Effector CD8-positive, alpha-beta T cell (primary cell): ENCODE data around the gene UPK3B.
"Not testable (repeated sequence)": the region's sequence is repeated elsewhere in the genome, so short reads cannot be mapped to it uniquely, and the experiment has no call there.

Experiments used
- DNase-seq: peaks from one replicate; lab custom pipeline; 2025; lab: John Stamatoyannopoulos, UW
- total RNA-seq, 4 experiments: gene quantifications; one replicate each; lab custom pipeline; 2026; lab: John Stamatoyannopoulos, UW

UPK3B gene
- total RNA-seq, result 0.19 to 3.8 (median 2.0) reads per million in 4 experiments

GRCh38 chr7:76509931-76510877, at the start of gene UPK3B:
TSS of gene UPK3B (plus strand) at chr7:76510552. CDS start at chr7:76510653, 101 bp downstream.
- DNase-seq, result no peak

GRCh38 chr7:76460767-76461166, 49.6 kb upstream of the UPK3B start:
- DNase-seq, result not testable (repeated sequence)

GRCh38 chr7:76461464-76462101, 48.8 kb upstream of the UPK3B start, which contains the start of gene DTX2:
TSS of gene DTX2 (plus strand) at chr7:76461709. CDS start at chr7:76480510, 18,801 bp downstream.
- DNase-seq, result not testable (repeated sequence)

GRCh38 chr7:76462271-76462882, 48.0 kb upstream of the UPK3B start:
- not testable (repeated sequence) for DNase-seq

- not testable (repeated sequence) for DNase-seq
Observed at GRCh38 chr7:76464959-76465358, 45.4 kb upstream of the UPK3B start.

GRCh38 chr7:76465950-76466349, 44.4 kb upstream of the UPK3B start:
- not testable (repeated sequence) for DNase-seq

- not testable (repeated sequence) for DNase-seq
Observed at GRCh38 chr7:76467743-76468404, 42.5 kb upstream of the UPK3B start.

- not testable (repeated sequence) for DNase-seq
Observed at GRCh38 chr7:76471556-76472221, 38.7 kb upstream of the UPK3B start.

GRCh38 chr7:76473097-76473496, 37.3 kb upstream of the UPK3B start:
- not testable (repeated sequence) for DNase-seq

GRCh38 chr7:76476280-76476679, 34.1 kb upstream of the UPK3B start:
- not testable (repeated sequence) for DNase-seq

- not testable (repeated sequence) for DNase-seq
Observed at GRCh38 chr7:76476742-76477474, 33.4 kb upstream of the UPK3B start.

GRCh38 chr7:76479628-76480027, 30.7 kb upstream of the UPK3B start:
- DNase-seq, result not testable (repeated sequence)

GRCh38 chr7:76480403-76481253, 29.7 kb upstream of the UPK3B start:
- DNase-seq, result not testable (repeated sequence)

- DNase-seq, result not testable (repeated sequence)
Observed at GRCh38 chr7:76482660-76483059, 27.7 kb upstream of the UPK3B start.

GRCh38 chr7:76483081-76483480, 27.3 kb upstream of the UPK3B start:
- DNase-seq, result not testable (repeated sequence)

- not testable (repeated sequence) for DNase-seq
Observed at GRCh38 chr7:76484456-76484855, 25.9 kb upstream of the UPK3B start.

GRCh38 chr7:76485822-76486610, 24.3 kb upstream of the UPK3B start:
- not testable (repeated sequence) for DNase-seq

GRCh38 chr7:76486618-76487017, 23.7 kb upstream of the UPK3B start:
- DNase-seq, result not testable (repeated sequence)
